Prostate gland (tissue), 2 donors: ENCODE results near the gene RAD23B. TPM values are rescaled to one million over a fixed set of nuclear protein-coding genes. Genes with fewer than 3 reads are reported as not detected.
A peak's percentile ranks its signal among the peaks of the same experiment; 100 is the strongest.

ENCODE experiments used
- DNase-seq: peaks from one replicate; pipeline ENCODE4 v3.0.0-alpha.2; 2019; ENCODE audit warnings: low spot score
- H3K27ac ChIP-seq, 2 donors: fragments of 200-600 bp; sonication (generic); 2 replicates each; pipeline ENCODE4 v1.5.1; 2017 to 2019
- H3K27me3 ChIP-seq: fragments of 200-600 bp; sonication (generic); replicated peaks from 2 replicates; pipeline ENCODE4 v1.5.1; 2019; ENCODE audit not compliant: insufficient read depth
- H3K36me3 ChIP-seq, 2 donors: fragments of 200-600 bp; sonication (generic); 1 replicate in 1 of 2; 2 replicates in 1 of 2; pipeline versions ENCODE4 v1.5.1 to v1.8.1; 2017 to 2019
- H3K4me1 ChIP-seq: fragments of 200-600 bp; sonication (generic); replicated peaks from 2 replicates; pipeline ENCODE4 v1.5.1; 2019
- H3K4me3 ChIP-seq, 2 donors: fragments of 200-600 bp; sonication (generic); 2 replicates each; pipeline ENCODE4 v1.5.1; 2017 to 2019
- H3K9me3 ChIP-seq: fragments of 200-600 bp; sonication (generic); 2 replicates; pipeline ENCODE4 v1.5.1; 2017
- POLR2A ChIP-seq: fragments of 450-650 bp; IDR thresholded peaks from one replicate; pipeline ENCODE4 v1.6.1; 2016; ENCODE audit warnings: antibody characterized with exemption, mild to moderate bottlenecking
- POLR2AphosphoS5 ChIP-seq: sonication (generic); formaldehyde crosslinking; IDR thresholded peaks from one replicate; pipeline ENCODE4 v1.6.1; 2017; ENCODE audit warnings: antibody characterized with exemption
- WGBS: methylation state at CpG from one replicate; pipeline ENCODE4 v1.1.5; 2018; 5-methylcytosine and 5-hydroxymethylcytosine counted together
- intact Hi-C: fragments of 100-400 bp; cut with DNase I; formaldehyde crosslinking; loops from one replicate; pipeline ENCODE4 v1.14.2; 2022
- total RNA-seq, 2 donors: library from RNA; depleted of rRNA; stranded (reverse); fragments of >200 nt; gene quantifications; one replicate each; pipeline ENCODE4 v1.1.0, GENCODE V29; 2016
- TF ChIP-seq, protein P1 (sequence below), 4 experiments: fragments of 200-600 bp in 2 of 4; fragments of 450-650 bp in 2 of 4; sonication (generic) in 2 of 4; IDR thresholded peaks; 1 replicate in 3 of 4; 2 replicates in 1 of 4; pipeline ENCODE4 v1.5.1; 2016 to 2019; ENCODE audit warnings: antibody characterized with exemption in 4 of 4, mild to moderate bottlenecking in 2 of 4, moderate library complexity in 2 of 4

Gene RAD23B
- total RNA-seq, 2 donors from 2014 or later: 92.3 to 111 TPM

DNA sequence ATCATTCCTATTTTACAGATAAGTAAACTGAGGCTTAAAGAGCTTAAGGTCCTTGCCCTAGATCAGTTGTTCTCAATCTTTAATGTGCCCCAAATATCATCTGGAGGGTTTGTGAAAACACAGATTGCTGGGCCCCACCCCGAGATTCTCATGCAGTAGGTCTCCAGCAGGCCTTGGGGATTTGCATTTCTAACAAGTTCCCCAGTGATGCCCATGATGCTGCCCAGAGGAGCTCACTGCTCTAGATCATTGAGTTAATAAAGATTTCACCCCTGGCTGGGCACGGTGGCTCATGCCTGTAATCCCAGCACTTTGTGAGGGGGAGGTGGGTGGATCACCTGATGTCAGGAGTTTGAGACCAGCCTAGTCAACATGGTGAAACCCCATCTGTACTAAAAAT lies 42.8 kb upstream of the RAD23B start:
- intact Hi-C loops: loop anchor here (2.0 kb wide), 1 partner anchor 101 kb away; no protein-coding TSS in a partner anchor
- WGBS: 78% methylated on average over 2 of the region's 2 CpGs
- DNase-seq: no peak
- Histone ChIP-seq H3K27me3 (no peaks in the 10 kb centered on the region), H3K36me3 (no peaks in the 10 kb centered on the region), H3K4me1 (no peaks in the 10 kb centered on the region), H3K27ac (no peak overlapping the region), H3K4me3 (no peak overlapping the region), H3K9me3 (no peaks in the 10 kb centered on the region)
- no peak for TF ChIP-seq POLR2AphosphoS5
- no peak for TF ChIP-seq POLR2A
- TF ChIP-seq, protein P1, sequence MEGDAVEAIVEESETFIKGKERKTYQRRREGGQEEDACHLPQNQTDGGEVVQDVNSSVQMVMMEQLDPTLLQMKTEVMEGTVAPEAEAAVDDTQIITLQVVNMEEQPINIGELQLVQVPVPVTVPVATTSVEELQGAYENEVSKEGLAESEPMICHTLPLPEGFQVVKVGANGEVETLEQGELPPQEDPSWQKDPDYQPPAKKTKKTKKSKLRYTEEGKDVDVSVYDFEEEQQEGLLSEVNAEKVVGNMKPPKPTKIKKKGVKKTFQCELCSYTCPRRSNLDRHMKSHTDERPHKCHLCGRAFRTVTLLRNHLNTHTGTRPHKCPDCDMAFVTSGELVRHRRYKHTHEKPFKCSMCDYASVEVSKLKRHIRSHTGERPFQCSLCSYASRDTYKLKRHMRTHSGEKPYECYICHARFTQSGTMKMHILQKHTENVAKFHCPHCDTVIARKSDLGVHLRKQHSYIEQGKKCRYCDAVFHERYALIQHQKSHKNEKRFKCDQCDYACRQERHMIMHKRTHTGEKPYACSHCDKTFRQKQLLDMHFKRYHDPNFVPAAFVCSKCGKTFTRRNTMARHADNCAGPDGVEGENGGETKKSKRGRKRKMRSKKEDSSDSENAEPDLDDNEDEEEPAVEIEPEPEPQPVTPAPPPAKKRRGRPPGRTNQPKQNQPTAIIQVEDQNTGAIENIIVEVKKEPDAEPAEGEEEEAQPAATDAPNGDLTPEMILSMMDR (IDR thresholded peaks at IDR 0.05): no peak

DNA sequence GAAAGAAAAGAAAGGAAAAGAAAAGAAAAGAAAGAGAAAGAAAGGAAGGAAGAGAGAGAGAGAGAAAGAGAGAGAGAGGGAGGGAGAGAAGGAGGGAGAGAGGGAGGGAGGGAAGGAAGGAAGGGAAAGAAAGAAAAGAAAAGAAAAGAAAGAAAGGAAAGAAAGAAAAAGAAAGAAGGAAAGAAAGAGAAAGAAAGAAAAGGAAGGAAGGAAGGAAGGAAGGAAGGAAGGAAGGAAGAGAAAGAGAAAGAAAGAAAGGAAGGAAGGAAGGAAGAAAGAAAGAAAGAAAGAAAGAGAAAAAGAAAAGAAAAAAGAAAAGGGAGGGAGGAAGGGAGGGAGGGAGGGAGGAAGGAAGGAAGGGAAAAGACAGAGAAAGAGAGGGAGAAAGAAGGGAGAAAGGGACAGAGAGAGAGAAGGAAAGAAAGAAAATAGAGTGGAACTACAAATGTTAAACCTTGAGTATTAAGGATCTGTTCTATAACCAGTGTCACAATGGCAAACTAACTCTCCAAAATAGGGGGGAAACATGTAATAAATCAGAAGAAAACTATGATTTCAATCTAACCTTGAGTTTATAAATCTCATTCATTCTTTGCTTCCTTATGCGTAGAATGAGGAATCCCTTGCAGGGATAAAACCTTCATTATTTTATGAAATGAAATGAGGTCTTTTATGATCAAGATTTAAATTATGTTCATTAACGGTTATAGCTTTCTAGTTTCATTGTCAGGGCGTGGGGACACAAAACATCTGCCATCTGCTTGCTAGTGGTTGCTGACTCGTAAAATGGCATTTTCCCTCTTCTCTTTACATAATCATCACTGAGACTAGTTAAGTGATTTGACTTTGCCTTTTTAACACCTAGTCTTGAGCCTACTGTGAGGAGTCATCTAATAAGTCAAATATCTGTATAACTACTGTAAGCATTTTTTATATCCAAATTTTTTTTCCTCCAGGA lies 40.7 kb upstream of the RAD23B start:
- no peak for DNase-seq
- intact Hi-C loops: no loop called here
- TF ChIP-seq, protein P1 (IDR thresholded peaks at IDR 0.05): no peak
- TF ChIP-seq POLR2A (no peak), POLR2AphosphoS5 (no peak)
- H3K27me3 ChIP-seq: no peaks in the 10 kb centered on the region
- no peaks in the 10 kb centered on the region for H3K36me3 ChIP-seq
- 60% methylated on average over 4 of the region's 4 CpGs for WGBS
- no peak overlapping the region for H3K27ac ChIP-seq
- H3K4me3 ChIP-seq: no peak overlapping the region
- H3K9me3 ChIP-seq: no peaks in the 10 kb centered on the region
- H3K4me1 ChIP-seq: no peaks in the 10 kb centered on the region

DNA sequence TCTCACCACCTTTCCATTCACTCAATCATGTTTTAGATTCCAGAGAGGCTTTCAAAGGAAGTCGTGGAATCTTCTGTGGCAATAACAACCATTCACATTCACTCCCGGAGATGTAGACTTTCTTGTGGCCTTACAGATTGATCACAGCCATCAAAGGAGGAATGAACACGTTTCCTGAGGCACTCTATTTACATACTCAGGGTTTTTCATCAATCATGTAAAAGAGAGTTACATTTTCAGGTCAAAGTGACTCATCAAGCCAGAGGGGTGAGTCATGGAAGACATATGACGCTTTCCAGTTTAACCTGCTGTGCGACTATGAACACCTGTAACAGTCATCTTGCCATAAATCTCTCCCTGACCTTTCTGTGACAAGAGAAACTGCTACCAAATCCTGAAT lies 39.3 kb upstream of the RAD23B start:
- no peaks in the 10 kb centered on the region for H3K27me3 ChIP-seq
- peak; percentile 78 for DNase-seq
- no peaks in the 10 kb centered on the region for H3K36me3 ChIP-seq
- WGBS: 45% methylated on average over 5 of the region's 5 CpGs
- no peaks in the 10 kb centered on the region for H3K9me3 ChIP-seq
- no peak overlapping the region for H3K4me3 ChIP-seq
- H3K4me1 ChIP-seq: no peaks in the 10 kb centered on the region
- peak; percentile 92 for TF ChIP-seq POLR2AphosphoS5
- no peak for TF ChIP-seq POLR2A
- no peak overlapping the region for H3K27ac ChIP-seq
- intact Hi-C loops: no loop called here

DNA sequence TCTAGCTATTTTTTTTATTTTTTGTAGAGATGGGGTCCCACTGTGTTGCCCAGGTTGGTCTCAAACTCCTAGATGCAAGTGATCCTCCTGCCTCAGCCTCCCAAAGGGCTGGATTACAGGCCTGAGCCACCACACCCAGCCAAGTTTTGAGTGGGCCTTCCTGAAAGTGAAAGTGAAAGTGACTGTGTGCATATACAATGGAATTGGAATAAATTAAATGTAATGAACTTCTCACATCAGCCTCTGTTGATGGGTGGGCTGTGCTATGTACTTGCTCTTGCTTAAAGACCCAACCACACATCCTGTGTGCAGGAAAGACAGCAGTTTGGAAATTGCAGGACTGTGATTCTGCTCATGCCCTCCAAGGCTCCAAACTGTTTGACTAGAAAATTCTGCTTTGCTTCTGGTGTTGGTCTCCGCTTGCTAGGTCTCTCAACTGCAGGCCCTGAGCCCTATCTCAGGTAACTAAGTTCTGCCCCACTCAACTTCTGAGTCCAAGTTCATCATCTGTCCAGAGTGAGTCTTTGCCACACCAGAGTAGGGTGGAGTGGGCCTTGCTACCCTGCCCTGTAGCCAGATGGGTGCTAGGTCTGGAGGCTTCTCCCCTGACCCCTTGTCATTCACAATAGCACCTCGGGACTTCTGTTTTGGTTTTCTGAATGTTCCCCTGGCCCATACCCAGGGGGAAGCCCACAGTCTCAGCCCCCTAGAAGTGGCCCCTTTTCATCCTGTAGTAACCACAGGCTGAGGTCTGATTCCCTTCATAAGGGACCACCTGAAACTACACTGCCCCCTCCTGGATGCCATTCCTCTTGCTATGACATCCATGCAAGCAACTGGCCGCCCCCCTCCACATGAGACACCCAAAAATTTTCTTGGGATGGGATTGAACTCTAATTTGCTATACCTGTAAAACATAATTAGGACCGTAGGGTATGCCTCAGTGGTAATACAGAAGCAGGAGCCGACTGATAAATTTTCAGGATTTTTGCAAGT lies 36.5 kb upstream of the RAD23B start:
- WGBS: 93% methylated on average over 5 of the region's 5 CpGs
- no peak for DNase-seq
- no peak overlapping the region for H3K27ac ChIP-seq
- H3K27me3 ChIP-seq: no peaks in the 10 kb centered on the region
- intact Hi-C loops: no loop called here
- no peaks in the 10 kb centered on the region for H3K36me3 ChIP-seq
- no peak for TF ChIP-seq POLR2AphosphoS5
- TF ChIP-seq, protein P1 (IDR thresholded peaks at IDR 0.05): no peak
- TF ChIP-seq POLR2A: no peak
- H3K4me3 ChIP-seq: no peak overlapping the region
- no peaks in the 10 kb centered on the region for H3K9me3 ChIP-seq
- H3K4me1 ChIP-seq: no peaks in the 10 kb centered on the region

DNA sequence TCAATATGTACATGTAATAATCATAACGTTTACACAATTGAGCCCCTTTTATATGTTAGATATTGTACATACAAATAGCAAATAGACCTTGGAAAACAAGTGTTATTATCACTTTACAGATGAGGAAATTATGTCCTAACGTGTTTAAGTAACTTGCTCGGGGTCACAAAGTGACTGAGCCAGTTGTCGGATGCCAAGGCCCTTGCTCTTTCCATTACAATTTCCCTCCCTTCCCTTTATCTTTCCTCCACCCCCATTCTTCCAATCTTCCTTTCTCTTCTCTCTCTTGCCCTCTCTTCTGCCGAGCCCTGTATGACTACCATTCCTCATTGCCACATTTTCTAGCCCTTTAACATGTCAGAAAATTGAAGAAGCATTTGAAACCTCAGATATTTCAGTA lies 34.4 kb upstream of the RAD23B start:
- H3K4me3 ChIP-seq: no peak overlapping the region
- TF ChIP-seq POLR2AphosphoS5 (no peak), POLR2A (no peak)
- TF ChIP-seq, protein P1 (IDR thresholded peaks at IDR 0.05): no peak
- H3K4me1 ChIP-seq: no peaks in the 10 kb centered on the region
- H3K27me3 ChIP-seq: no peaks in the 10 kb centered on the region
- H3K27ac ChIP-seq: no peak overlapping the region
- 45% methylated on average over 5 of the region's 5 CpGs for WGBS
- no peak for DNase-seq
- no peaks in the 10 kb centered on the region for H3K36me3 ChIP-seq
- H3K9me3 ChIP-seq: no peaks in the 10 kb centered on the region
- intact Hi-C loops: no loop called here
